ENCODE data around the gene FRMD4A. TPM values are rescaled to one million over a fixed set of nuclear protein-coding genes. Genes with fewer than 3 reads are reported as not detected.
A peak's percentile ranks its signal among the peaks of the same experiment; 100 is the strongest.

Gene FRMD4A
- total and polyA plus RNA-seq, 5 experiments from 2014 or later: 0.02 to 0.80 (median 0.31) TPM; not detected in 2

GRCh38 chr10:14010769-14011574 lies 319.8 kb downstream of the FRMD4A start:
- Mint-ChIP-seq H3K4me1 (peaks cover 36 to 60% (median 44%) of the 10 kb centered on the region in 4 donors), H3K4me3 (no peak overlapping the region), H3K27me3 (peaks cover 0 to 7% (median 0%) of the 10 kb centered on the region in 5 donors), H3K27ac (peak overlapping the region in 2 of 10 donors; percentile 29 to 51), H3K9me3 (no peaks in the 10 kb centered on the region), H3K36me3 (no peaks in the 10 kb centered on the region)
- POLR2A ChIA-PET: interaction anchor here (0.6 kb wide), 2 partner anchors 47 to 173 kb away, joined by 3 to 6 read pairs; no protein-coding TSS in a partner anchor
- no peak for DNase-seq
- no peak for ATAC-seq

- Mint-ChIP-seq H3K27ac (peak overlapping the region; percentile 76 to 95 (median 92)), H3K27me3 (peaks cover 0 to 7% (median 0%) of the 10 kb centered on the region in 5 donors), H3K4me3 (peak overlapping the region; percentile 79 to 97 (median 82)), H3K36me3 (no peaks in the 10 kb centered on the region), H3K9me3 (no peaks in the 10 kb centered on the region), H3K4me1 (peaks cover 31 to 60% (median 42%) of the 10 kb centered on the region in 4 donors)
- POLR2A ChIA-PET: interaction anchor here (0.6 to 1.5 kb wide), 2 partner anchors 29 to 108 kb away, joined by 3 to 4 read pairs; no protein-coding TSS in a partner anchor
- ATAC-seq: no peak
- no peak for DNase-seq
Observed at GRCh38 chr10:14010101-14010558, 320.6 kb downstream of the FRMD4A start.

- peak; percentile 36 to 79 (median 66) for DNase-seq
- peak overlapping the region; percentile 79 to 97 (median 82) for H3K4me3 Mint-ChIP-seq
- H3K27me3 Mint-ChIP-seq: peaks cover 0 to 7% (median 0%) of the 10 kb centered on the region in 5 donors
- peak overlapping the region; percentile 76 to 95 (median 92) for H3K27ac Mint-ChIP-seq
- peak; percentile 92 for ATAC-seq
- H3K4me1 Mint-ChIP-seq: peaks cover 31 to 62% (median 42%) of the 10 kb centered on the region in 4 donors
- no peaks in the 10 kb centered on the region for H3K9me3 Mint-ChIP-seq
- POLR2A ChIA-PET: interaction anchor here (0.6 to 1.5 kb wide), 2 partner anchors 30 to 107 kb away, joined by 3 to 4 read pairs; no protein-coding TSS in a partner anchor
- H3K36me3 Mint-ChIP-seq: no peaks in the 10 kb centered on the region
Observed at GRCh38 chr10:14009371-14010100, 321.2 kb downstream of the FRMD4A start.

GRCh38 chr10:14008740-14009080 lies 322.0 kb downstream of the FRMD4A start:
- peaks cover 34 to 66% (median 47%) of the 10 kb centered on the region in 4 donors for H3K4me1 Mint-ChIP-seq
- DNase-seq (no peak), ATAC-seq (no peak)

GRCh38 chr10:14004536-14004935 lies 326.2 kb downstream of the FRMD4A start:
- Mint-ChIP-seq H3K9me3 (no peaks in the 10 kb centered on the region), H3K4me3 (peak overlapping the region in 1 of 10 donors; percentile 63), H3K27ac (peak overlapping the region in 2 of 10 donors; percentile 29 to 56), H3K4me1 (peaks cover 33 to 59% (median 47%) of the 10 kb centered on the region in 4 donors), H3K27me3 (peaks cover 0 to 6% (median 0%) of the 10 kb centered on the region in 5 donors), H3K36me3 (no peaks in the 10 kb centered on the region)
- no peak for DNase-seq
- POLR2A ChIA-PET: no interaction called here
- ATAC-seq: no peak

More at GRCh38 chr10:14008740-14009080, 322.0 kb downstream of the FRMD4A start:
- peak overlapping the region; percentile 79 to 97 (median 82) for H3K4me3 Mint-ChIP-seq
- POLR2A ChIA-PET: interaction anchor here (0.7 kb wide), 2 partner anchors 206 to 213 kb away, joined by 4 read pairs; no protein-coding TSS in a partner anchor
- H3K27ac Mint-ChIP-seq: peak overlapping the region in 8 of 10 donors; percentile 34 to 93 (median 75)
- H3K27me3 Mint-ChIP-seq: peaks cover 0 to 7% (median 0%) of the 10 kb centered on the region in 5 donors
- no peaks in the 10 kb centered on the region for H3K36me3 Mint-ChIP-seq
- H3K9me3 Mint-ChIP-seq: no peaks in the 10 kb centered on the region

- Mint-ChIP-seq H3K4me3 (peak overlapping the region; percentile 9 to 70 (median 51)), H3K9me3 (peaks cover 0 to 5% (median 0%) of the 10 kb centered on the region in 9 donors), H3K27ac (peak overlapping the region; percentile 32 to 91 (median 39)), H3K36me3 (peaks cover 0 to 1% (median 0%) of the 10 kb centered on the region in 3 donors), H3K27me3 (peaks cover 0 to 6% (median 0%) of the 10 kb centered on the region in 5 donors), H3K4me1 (peaks cover 31 to 50% (median 39%) of the 10 kb centered on the region in 4 donors)
- DNase-seq (peak in 6 of 10 donors; percentile 21 to 73 (median 45)), ATAC-seq (peak; percentile 98 to 99)
- POLR2A ChIA-PET: interaction anchor here (0.5 to 1.2 kb wide), 4 partner anchors 10 to 1084 kb away, joined by 3 to 5 read pairs (median 4); no protein-coding TSS in a partner anchor
Observed at GRCh38 chr10:14003517-14004184, 327.1 kb downstream of the FRMD4A start.

GRCh38 chr10:14001298-14002040 lies 329.3 kb downstream of the FRMD4A start:
- Mint-ChIP-seq H3K36me3 (peaks cover 0 to 4% (median 3%) of the 10 kb centered on the region in 3 donors), H3K9me3 (peaks cover 0 to 10% (median 0%) of the 10 kb centered on the region in 9 donors), H3K4me3 (no peak overlapping the region), H3K27me3 (peaks cover 0 to 2% (median 0%) of the 10 kb centered on the region in 5 donors), H3K27ac (no peak overlapping the region), H3K4me1 (peaks cover 18 to 36% (median 28%) of the 10 kb centered on the region in 4 donors)
- POLR2A ChIA-PET: no interaction called here
- ATAC-seq (no peak), DNase-seq (no peak)

- DNase-seq: no peak
- peaks cover 0 to 4% (median 3%) of the 10 kb centered on the region in 3 donors for H3K36me3 Mint-ChIP-seq
- POLR2A ChIA-PET: no interaction called here
Observed at GRCh38 chr10:13998163-13998835, 332.4 kb downstream of the FRMD4A start.

GRCh38 chr10:13997650-13998049 lies 333.1 kb downstream of the FRMD4A start:
- ATAC-seq (no peak), DNase-seq (no peak)
- Mint-ChIP-seq H3K9me3 (peaks cover 0 to 10% (median 0%) of the 10 kb centered on the region in 9 donors), H3K4me1 (peaks cover 12 to 22% (median 17%) of the 10 kb centered on the region in 4 donors), H3K27me3 (peaks cover 0 to 2% (median 0%) of the 10 kb centered on the region in 5 donors), H3K36me3 (peaks cover 0 to 4% (median 3%) of the 10 kb centered on the region in 3 donors), H3K27ac (no peak overlapping the region), H3K4me3 (no peak overlapping the region)
- POLR2A ChIA-PET: no interaction called here

More at GRCh38 chr10:13998163-13998835, 332.4 kb downstream of the FRMD4A start:
- Mint-ChIP-seq H3K27ac (peak overlapping the region in 1 of 10 donors; percentile 27), H3K4me3 (no peak overlapping the region), H3K9me3 (peaks cover 0 to 10% (median 0%) of the 10 kb centered on the region in 9 donors), H3K4me1 (peaks cover 16 to 24% (median 21%) of the 10 kb centered on the region in 4 donors), H3K27me3 (peaks cover 0 to 2% (median 0%) of the 10 kb centered on the region in 5 donors)
- no peak for ATAC-seq

GRCh38 chr10:13994932-13995331 lies 335.8 kb downstream of the FRMD4A start:
- Mint-ChIP-seq H3K9me3 (peaks cover 0 to 10% (median 0%) of the 10 kb centered on the region in 9 donors), H3K27me3 (no peaks in the 10 kb centered on the region), H3K36me3 (peaks cover 0 to 4% (median 3%) of the 10 kb centered on the region in 3 donors), H3K4me1 (peaks cover 7 to 18% (median 14%) of the 10 kb centered on the region in 4 donors), H3K4me3 (no peak overlapping the region), H3K27ac (peak overlapping the region in 1 of 10 donors; percentile 51)
- ATAC-seq (no peak), DNase-seq (no peak)
- POLR2A ChIA-PET: no interaction called here

Data from naive thymus-derived CD8-positive, alpha-beta T cell (primary cell).